ENCODE data around the gene UBAP1L.

Gene UBAP1L

DNA sequence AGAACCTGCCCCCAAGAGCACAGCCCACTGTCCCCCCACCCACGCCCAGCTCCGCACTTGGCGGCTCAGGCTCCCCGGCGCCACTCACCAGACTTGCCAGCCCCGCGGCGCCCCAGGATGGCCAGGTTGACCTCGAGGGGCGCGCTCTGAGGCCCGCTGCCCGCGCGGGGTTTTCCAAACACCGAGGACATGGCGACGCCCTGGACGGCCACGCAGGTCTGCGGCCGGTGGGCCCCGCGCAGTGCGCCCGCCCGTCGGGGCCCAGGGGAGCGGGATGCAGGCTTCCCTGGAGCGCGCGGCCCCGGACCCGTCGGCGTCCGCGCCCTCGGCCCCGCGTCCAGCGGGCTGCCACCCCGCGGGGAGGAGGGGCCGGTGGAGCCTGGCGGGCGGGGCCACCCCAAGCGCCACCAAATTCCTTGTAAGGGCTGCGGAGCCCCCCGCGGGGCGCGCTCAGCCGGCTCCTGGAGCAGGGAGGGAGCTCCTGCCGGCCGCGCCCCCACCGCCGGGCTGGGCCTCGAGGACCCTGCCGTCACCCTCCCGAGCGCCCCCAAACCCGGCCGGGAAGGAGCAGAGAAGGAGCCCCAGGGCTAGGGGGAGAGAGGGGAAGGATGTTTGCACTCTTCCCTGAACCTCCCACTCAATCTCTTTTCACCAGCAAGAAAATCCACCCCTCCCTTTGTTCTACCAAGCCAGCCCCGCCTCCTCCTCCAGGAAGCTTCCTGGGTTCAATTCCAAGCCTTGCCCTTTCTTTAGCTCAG lies 47.2 kb downstream of the UBAP1L start, which contains the start of gene RASL12:
Gene RASL12, minus strand, starts transcription at position 347 of the 758 bp plus-strand sequence. Its CDS starts 156 bp downstream, at position 191.
- H3K4me3 ChIP-seq (ENCODE audit: control insufficient read depth, low read depth, low read length) = no peak within 1 kb of the TSS
- no peak for TF ChIP-seq CTCF (IDR thresholded peaks at IDR 0.05; ENCODE audit: control insufficient read depth, insufficient read depth, low read depth, low read length, missing control alignments)
- no peak for DNase-seq (ENCODE audit: low read depth)

GRCh38 chr15:65067317-65067644 lies 47.7 kb downstream of the UBAP1L start:
- DNase-seq (ENCODE audit: low read depth) = no peak
- no peak for TF ChIP-seq CTCF (IDR thresholded peaks at IDR 0.05; ENCODE audit: control insufficient read depth, insufficient read depth, low read depth, low read length, missing control alignments)
- H3K4me3 ChIP-seq (ENCODE audit: control insufficient read depth, low read depth, low read length) = no peak overlapping the region

DNA sequence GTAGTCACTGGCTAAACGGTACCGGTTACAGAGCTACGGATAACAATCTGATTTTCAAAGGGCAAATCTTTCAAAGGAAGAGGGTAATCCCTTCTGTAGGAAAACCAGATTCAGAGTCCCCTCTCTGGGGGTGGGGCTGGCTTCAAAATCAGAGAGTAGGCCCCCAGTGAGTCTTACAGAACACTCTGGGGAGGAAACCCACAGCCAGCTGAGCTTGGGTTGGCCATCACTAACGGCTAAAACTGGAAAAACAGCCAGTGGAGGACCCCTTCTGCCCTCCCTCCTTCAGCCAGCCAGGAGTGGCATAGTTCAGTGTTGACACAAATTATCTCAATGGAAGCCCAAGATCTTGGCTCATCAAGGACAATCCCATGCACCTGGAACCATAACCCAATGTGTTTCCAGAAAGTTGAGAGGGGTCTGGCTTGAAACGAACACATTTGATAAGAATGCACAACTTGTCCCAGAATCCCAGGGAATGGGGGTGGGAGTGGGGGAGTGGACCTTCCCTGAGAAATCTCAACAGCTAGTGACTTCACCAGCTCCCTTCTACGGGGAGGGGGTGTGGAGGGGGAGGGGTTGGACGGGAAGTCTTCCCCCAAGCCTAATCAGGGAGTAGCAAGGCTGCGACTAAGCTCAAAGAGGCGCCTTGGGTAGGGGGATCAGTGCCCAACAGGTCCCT lies 48.2 kb downstream of the UBAP1L start:
- no peak for TF ChIP-seq CTCF (IDR thresholded peaks at IDR 0.05; ENCODE audit: control insufficient read depth, insufficient read depth, low read depth, low read length, missing control alignments)
- no peak for DNase-seq (ENCODE audit: low read depth)
- H3K4me3 ChIP-seq (ENCODE audit: control insufficient read depth, low read depth, low read length) = no peak overlapping the region

GRCh38 chr15:65066001-65066634 lies 48.9 kb downstream of the UBAP1L start:
- H3K4me3 ChIP-seq (ENCODE audit: control insufficient read depth, low read depth, low read length) = no peak overlapping the region
- no peak for DNase-seq (ENCODE audit: low read depth)
- TF ChIP-seq CTCF (IDR thresholded peaks at IDR 0.05; ENCODE audit: control insufficient read depth, insufficient read depth, low read depth, low read length, missing control alignments) = no peak

DNA sequence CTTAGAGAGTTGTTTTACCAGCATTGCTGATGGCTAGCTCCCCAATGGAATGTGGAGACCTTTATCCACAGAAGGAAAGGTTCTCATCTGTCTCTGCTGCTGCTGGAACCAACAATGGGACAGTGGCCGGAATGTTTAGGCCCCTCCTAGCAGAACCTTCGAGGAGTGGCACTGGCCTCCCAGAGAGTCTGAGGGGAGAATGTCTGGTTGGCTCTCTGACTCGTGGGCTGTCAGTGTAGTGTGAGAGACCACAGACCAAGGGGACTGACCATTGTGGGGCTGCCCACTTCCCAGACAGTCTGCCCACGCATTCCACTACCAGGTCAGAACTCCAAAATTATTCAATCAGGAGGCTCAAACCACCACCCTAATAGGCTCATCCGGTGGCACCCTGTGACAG lies 52.3 kb downstream of the UBAP1L start:
- no peak overlapping the region for H3K4me3 ChIP-seq (ENCODE audit: control insufficient read depth, low read depth, low read length)
- DNase-seq (ENCODE audit: low read depth) = no peak
- TF ChIP-seq CTCF (IDR thresholded peaks at IDR 0.05; ENCODE audit: control insufficient read depth, insufficient read depth, low read depth, low read length, missing control alignments) = no peak

GRCh38 chr15:65062061-65062460 lies 52.9 kb downstream of the UBAP1L start:
- no peak overlapping the region for H3K4me3 ChIP-seq (ENCODE audit: control insufficient read depth, low read depth, low read length)
- DNase-seq (ENCODE audit: low read depth) = no peak
- TF ChIP-seq CTCF (IDR thresholded peaks at IDR 0.05; ENCODE audit: control insufficient read depth, insufficient read depth, low read depth, low read length, missing control alignments) = no peak
